Muscle of leg (tissue), 11 donors: ENCODE measurements around the gene ZNF346. TPM values are rescaled to one million over a fixed set of nuclear protein-coding genes. Genes with fewer than 3 reads are reported as not detected.

Source experiments
- DNase-seq: peaks from one replicate; pipeline ENCODE4 v3.0.0; 2013
- H3K27ac ChIP-seq: one replicate; pipeline ENCODE4 v1.5.1; 2013; ENCODE audit warnings: mild to moderate bottlenecking, low read length, control low read depth
- H3K27me3 ChIP-seq: one replicate; pipeline ENCODE4 v1.6.1; 2013; ENCODE audit warnings: low read length; ENCODE audit not compliant: control insufficient read depth, insufficient read depth
- H3K36me3 ChIP-seq: one replicate; pipeline ENCODE4 v1.6.1; 2013; ENCODE audit warnings: low read length; ENCODE audit not compliant: control insufficient read depth, insufficient read depth
- H3K4me1 ChIP-seq: one replicate; pipeline ENCODE4 v1.6.1; 2013; ENCODE audit warnings: low read length; ENCODE audit not compliant: control insufficient read depth, insufficient read depth
- H3K4me3 ChIP-seq: one replicate; pipeline ENCODE4 v1.5.1; 2013; ENCODE audit warnings: low read length, control low read depth
- H3K9me3 ChIP-seq: replicated peaks from 2 replicates; pipeline ENCODE4 v1.6.1; 2013; ENCODE audit warnings: low read depth, low read length; ENCODE audit not compliant: control insufficient read depth
- WGBS: methylation state at CpG from one replicate; pipeline ENCODE4 v1.1.5; 2013; ENCODE audit warnings: missing lambda C conversion rate; ENCODE audit not compliant: insufficient coverage; 5-methylcytosine and 5-hydroxymethylcytosine counted together
- polyA plus RNA-seq, 8 donors: library from polyadenylated mRNA; unstranded; fragments of 120-200 nt; gene quantifications; one replicate each; pipeline versions ENCODE4 v1.2.1 to v1.2.3, GENCODE V29; 2013; ENCODE audit warnings: inconsistent platforms in 1 of 8, low replicate concordance in 1 of 8; ENCODE audit not compliant: insufficient read length in 8 of 8, insufficient read depth in 1 of 8
- total RNA-seq: library from RNA; stranded (reverse); fragments of 120-200 nt; gene quantifications from one replicate; pipeline ENCODE4 v1.2.4, GENCODE V29; 2013

Gene ZNF346
- total and polyA plus RNA-seq, 9 donors: 12.4 to 17.1 (median 14.5) TPM

GRCh38 chr5:177112589-177113220 lies 90.2 kb downstream of the ZNF346 start:
- H3K27me3 ChIP-seq: no peaks in the 10 kb centered on the region
- no peaks in the 10 kb centered on the region for H3K9me3 ChIP-seq
- 76% methylated on average over 4 of the region's 5 CpGs for WGBS
- no peak overlapping the region for H3K4me3 ChIP-seq
- H3K4me1 ChIP-seq: peaks cover 40% of the 10 kb centered on the region
- DNase-seq: no peak
- H3K36me3 ChIP-seq: no peaks in the 10 kb centered on the region
- no peak overlapping the region for H3K27ac ChIP-seq

- Histone ChIP-seq H3K36me3 (no peaks in the 10 kb centered on the region), H3K4me3 (no peak overlapping the region), H3K27me3 (no peaks in the 10 kb centered on the region), H3K9me3 (no peaks in the 10 kb centered on the region), H3K4me1 (peaks cover 38% of the 10 kb centered on the region), H3K27ac (no peak overlapping the region)
- DNase-seq: peak; percentile 87
- WGBS: 18% methylated on average over 11 of the region's 14 CpGs
These were observed 91.3 kb downstream of the ZNF346 start for GRCh38 chr5:177113566-177114424.

- Histone ChIP-seq H3K27me3 (no peaks in the 10 kb centered on the region), H3K36me3 (no peaks in the 10 kb centered on the region), H3K4me1 (peaks cover 17% of the 10 kb centered on the region), H3K9me3 (no peaks in the 10 kb centered on the region), H3K4me3 (peak overlapping the region; percentile 35), H3K27ac (peak overlapping the region; percentile 71)
- WGBS: 6% methylated on average over 41 of the region's 49 CpGs
- DNase-seq: peak; percentile 94
These were observed 94.3 kb downstream of the ZNF346 start for GRCh38 chr5:177116631-177117373.

GRCh38 chr5:177117441-177118045 lies 95.0 kb downstream of the ZNF346 start:
- no peak for DNase-seq
- H3K27me3 ChIP-seq: no peaks in the 10 kb centered on the region
- no peaks in the 10 kb centered on the region for H3K9me3 ChIP-seq
- no peak overlapping the region for H3K27ac ChIP-seq
- peaks cover 14% of the 10 kb centered on the region for H3K4me1 ChIP-seq
- H3K36me3 ChIP-seq: no peaks in the 10 kb centered on the region
- no peak overlapping the region for H3K4me3 ChIP-seq
- WGBS: 92% methylated on average over 20 of the region's 30 CpGs

GRCh38 chr5:177122566-177122965 lies 100.1 kb downstream of the ZNF346 start:
- no peaks in the 10 kb centered on the region for H3K9me3 ChIP-seq
- no peak overlapping the region for H3K4me3 ChIP-seq
- 87% methylated on average over 4 of the region's 5 CpGs for WGBS
- no peaks in the 10 kb centered on the region for H3K4me1 ChIP-seq
- no peaks in the 10 kb centered on the region for H3K27me3 ChIP-seq
- no peak overlapping the region for H3K27ac ChIP-seq
- DNase-seq: no peak
- H3K36me3 ChIP-seq: no peaks in the 10 kb centered on the region

GRCh38 chr5:177123789-177124485 lies 101.4 kb downstream of the ZNF346 start:
- no peak for DNase-seq
- 88% methylated on average over 8 of the region's 15 CpGs for WGBS
- H3K4me1 ChIP-seq: no peaks in the 10 kb centered on the region

GRCh38 chr5:177124486-177124991 lies 102.0 kb downstream of the ZNF346 start:
- Histone ChIP-seq H3K36me3 (no peaks in the 10 kb centered on the region), H3K27me3 (no peaks in the 10 kb centered on the region), H3K4me3 (no peak overlapping the region), H3K4me1 (no peaks in the 10 kb centered on the region), H3K27ac (no peak overlapping the region), H3K9me3 (no peaks in the 10 kb centered on the region)
- no peak for DNase-seq
- WGBS: no CpG with 5 or more reads among the region's 4 CpGs

More at GRCh38 chr5:177123789-177124485, 101.4 kb downstream of the ZNF346 start:
- Histone ChIP-seq H3K27ac (no peak overlapping the region), H3K4me3 (no peak overlapping the region), H3K27me3 (no peaks in the 10 kb centered on the region), H3K36me3 (no peaks in the 10 kb centered on the region), H3K9me3 (no peaks in the 10 kb centered on the region)

GRCh38 chr5:177126771-177127170 lies 104.3 kb downstream of the ZNF346 start:
- no CpG with 5 or more reads among the region's 1 CpG for WGBS
- H3K4me1 ChIP-seq: peaks cover 1% of the 10 kb centered on the region
- DNase-seq: no peak

GRCh38 chr5:177128551-177128981 lies 106.1 kb downstream of the ZNF346 start:
- Histone ChIP-seq H3K4me3 (no peak overlapping the region), H3K36me3 (no peaks in the 10 kb centered on the region), H3K4me1 (peaks cover 7% of the 10 kb centered on the region), H3K27me3 (no peaks in the 10 kb centered on the region), H3K27ac (no peak overlapping the region), H3K9me3 (no peaks in the 10 kb centered on the region)
- WGBS: 94% methylated on average over 2 of the region's 4 CpGs
- no peak for DNase-seq

More at GRCh38 chr5:177126771-177127170, 104.3 kb downstream of the ZNF346 start:
- no peak overlapping the region for H3K27ac ChIP-seq
- H3K4me3 ChIP-seq: no peak overlapping the region
- H3K36me3 ChIP-seq: no peaks in the 10 kb centered on the region
- H3K27me3 ChIP-seq: no peaks in the 10 kb centered on the region
- H3K9me3 ChIP-seq: no peaks in the 10 kb centered on the region
